Nephron progenitor cell (in vitro differentiated cells): ENCODE measurements around the gene TBXAS1.

Experiments used
- DNase-seq: peaks from one replicate; pipeline ENCODE4 v3.0.0; 2021
- H3K27ac Mint-ChIP-seq: 2 replicates; pipeline ENCODE4 v1.8.0; 2021; ENCODE audit warnings: mild to moderate bottlenecking, moderate library complexity, mixed read lengths
- H3K27me3 Mint-ChIP-seq: 2 replicates; pipeline ENCODE4 v1.8.0; 2021; ENCODE audit warnings: mild to moderate bottlenecking, low read depth, mixed read lengths; ENCODE audit not compliant: poor library complexity
- H3K36me3 Mint-ChIP-seq: 2 replicates; pipeline ENCODE4 v1.8.0; 2021; ENCODE audit warnings: low read depth, mixed read lengths
- H3K4me1 Mint-ChIP-seq: 2 replicates; pipeline ENCODE4 v1.8.0; 2021; ENCODE audit warnings: mixed read lengths
- H3K4me3 Mint-ChIP-seq: 2 replicates; pipeline ENCODE4 v1.8.0; 2021; ENCODE audit warnings: mild to moderate bottlenecking, moderate library complexity, mixed read lengths
- H3K9me3 Mint-ChIP-seq: 2 replicates; pipeline ENCODE4 v1.8.0; 2021; ENCODE audit warnings: mild to moderate bottlenecking, moderate library complexity, mixed read lengths
- TF ChIP-seq, protein P1 (sequence below): fragments of 200-600 bp; sonication (generic); IDR thresholded peaks from 2 replicates; pipeline ENCODE4 v1.5.0; 2021; ENCODE audit warnings: antibody characterized with exemption

Gene TBXAS1

DNA sequence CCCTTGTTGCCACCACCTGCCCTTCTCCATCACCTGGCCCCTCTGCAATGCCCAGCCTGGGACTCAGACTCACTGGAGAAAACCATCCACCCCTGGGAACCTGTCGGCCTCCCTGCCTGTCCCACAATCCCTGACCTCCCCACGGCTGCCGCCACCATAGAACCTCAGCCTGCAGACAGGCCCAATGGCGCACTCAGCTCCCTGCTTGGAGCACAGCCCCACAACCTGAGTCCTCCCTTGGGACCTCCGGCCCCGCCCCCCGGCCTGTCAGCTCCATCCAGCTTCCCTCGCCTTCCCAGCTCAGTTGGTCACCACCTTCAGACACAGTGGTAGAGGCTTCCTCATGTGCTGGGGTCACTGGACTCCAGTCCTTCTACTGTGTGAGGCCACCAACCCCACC, 192.5 kb downstream of the TBXAS1 start:
- Mint-ChIP-seq H3K4me1 (peaks cover 22% of the 10 kb centered on the region), H3K4me3 (no peak overlapping the region), H3K27me3 (peaks cover 14% of the 10 kb centered on the region), H3K9me3 (no peaks in the 10 kb centered on the region), H3K27ac (no peak overlapping the region), H3K36me3 (no peaks in the 10 kb centered on the region)
- TF ChIP-seq, protein P1, sequence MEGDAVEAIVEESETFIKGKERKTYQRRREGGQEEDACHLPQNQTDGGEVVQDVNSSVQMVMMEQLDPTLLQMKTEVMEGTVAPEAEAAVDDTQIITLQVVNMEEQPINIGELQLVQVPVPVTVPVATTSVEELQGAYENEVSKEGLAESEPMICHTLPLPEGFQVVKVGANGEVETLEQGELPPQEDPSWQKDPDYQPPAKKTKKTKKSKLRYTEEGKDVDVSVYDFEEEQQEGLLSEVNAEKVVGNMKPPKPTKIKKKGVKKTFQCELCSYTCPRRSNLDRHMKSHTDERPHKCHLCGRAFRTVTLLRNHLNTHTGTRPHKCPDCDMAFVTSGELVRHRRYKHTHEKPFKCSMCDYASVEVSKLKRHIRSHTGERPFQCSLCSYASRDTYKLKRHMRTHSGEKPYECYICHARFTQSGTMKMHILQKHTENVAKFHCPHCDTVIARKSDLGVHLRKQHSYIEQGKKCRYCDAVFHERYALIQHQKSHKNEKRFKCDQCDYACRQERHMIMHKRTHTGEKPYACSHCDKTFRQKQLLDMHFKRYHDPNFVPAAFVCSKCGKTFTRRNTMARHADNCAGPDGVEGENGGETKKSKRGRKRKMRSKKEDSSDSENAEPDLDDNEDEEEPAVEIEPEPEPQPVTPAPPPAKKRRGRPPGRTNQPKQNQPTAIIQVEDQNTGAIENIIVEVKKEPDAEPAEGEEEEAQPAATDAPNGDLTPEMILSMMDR, result no peak
- no peak for DNase-seq

DNA sequence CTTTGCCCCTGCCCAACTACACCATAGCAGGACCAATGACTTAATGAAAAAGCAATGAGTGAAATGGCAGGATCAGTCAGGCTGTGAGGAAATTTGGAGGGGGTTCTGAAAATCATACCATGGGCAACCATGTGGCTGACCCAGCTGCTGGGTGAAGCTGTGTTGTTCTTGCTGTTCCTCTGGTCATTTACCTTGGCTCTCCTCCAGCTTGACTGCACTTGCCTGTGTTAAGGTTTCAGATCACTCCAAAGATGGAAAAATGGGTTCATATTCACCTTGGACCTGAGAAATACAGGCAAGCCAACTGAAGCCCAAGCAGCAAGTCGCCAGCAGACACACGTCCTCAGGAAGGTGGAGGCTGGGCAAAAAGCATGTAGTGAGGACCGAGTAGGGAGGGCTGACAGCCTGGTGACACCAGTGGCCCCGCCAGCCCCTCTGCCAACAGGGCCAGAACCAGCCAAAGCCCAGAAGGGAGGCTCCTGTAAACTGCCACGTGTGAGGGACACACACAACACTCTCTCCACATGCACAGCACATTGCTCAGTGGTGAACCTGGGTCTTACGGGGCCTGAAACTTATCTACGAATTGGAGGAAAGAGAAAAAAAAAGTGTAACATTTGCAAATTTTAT, 193.6 kb downstream of the TBXAS1 start:
- H3K9me3 Mint-ChIP-seq, result no peaks in the 10 kb centered on the region
- peaks cover 17% of the 10 kb centered on the region for H3K27me3 Mint-ChIP-seq
- no peak overlapping the region for H3K4me3 Mint-ChIP-seq
- H3K36me3 Mint-ChIP-seq, result no peaks in the 10 kb centered on the region
- no peak for DNase-seq
- no peak overlapping the region for H3K27ac Mint-ChIP-seq
- TF ChIP-seq, protein P1, result no peak
- peaks cover 23% of the 10 kb centered on the region for H3K4me1 Mint-ChIP-seq

DNA sequence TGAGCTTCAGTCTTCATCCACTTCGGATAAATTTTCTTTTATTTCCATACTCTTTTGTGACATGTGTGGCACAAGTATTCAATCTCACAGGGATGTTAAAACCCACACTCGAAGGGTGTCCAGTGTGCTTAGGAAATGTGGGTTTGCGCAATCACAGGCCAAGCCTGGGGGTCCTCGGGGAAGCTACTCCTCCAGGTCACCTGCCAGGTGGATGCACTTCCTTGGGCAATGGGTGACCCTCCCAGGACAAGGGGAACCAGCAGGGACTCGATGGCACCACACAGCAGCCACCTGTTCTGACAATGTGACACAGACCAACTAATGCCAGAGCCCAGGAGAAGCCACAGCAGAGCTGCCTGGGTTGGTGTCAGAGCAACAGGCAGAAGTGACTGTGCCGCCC, 194.7 kb downstream of the TBXAS1 start:
- no peak for DNase-seq
- Mint-ChIP-seq H3K27ac (no peak overlapping the region), H3K9me3 (no peaks in the 10 kb centered on the region), H3K4me1 (peaks cover 32% of the 10 kb centered on the region), H3K27me3 (peaks cover 17% of the 10 kb centered on the region), H3K36me3 (no peaks in the 10 kb centered on the region), H3K4me3 (no peak overlapping the region)
- TF ChIP-seq, protein P1, result no peak

DNA sequence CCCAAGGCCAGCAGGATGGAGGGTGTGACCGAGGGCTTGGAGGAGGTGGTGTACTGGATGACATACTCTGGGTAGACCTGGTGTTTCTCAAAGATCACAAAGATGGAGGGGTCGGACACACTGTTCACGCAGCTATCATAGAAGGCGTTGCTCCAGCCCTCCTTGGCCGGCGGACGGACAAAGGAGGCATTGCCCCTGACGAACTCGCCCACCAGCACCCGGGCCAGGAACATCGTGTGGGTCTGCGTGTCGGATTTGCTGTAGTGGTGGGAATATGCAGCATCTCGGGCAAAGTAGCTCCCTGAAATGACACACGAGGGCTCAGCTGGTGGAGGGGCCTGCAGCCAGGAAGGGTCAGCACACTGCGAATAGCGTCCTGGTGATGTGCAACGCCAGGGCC, 195.5 kb downstream of the TBXAS1 start:
- no peak for DNase-seq
- no peak overlapping the region for H3K4me3 Mint-ChIP-seq
- peaks cover 25% of the 10 kb centered on the region for H3K4me1 Mint-ChIP-seq
- no peak overlapping the region for H3K27ac Mint-ChIP-seq
- H3K27me3 Mint-ChIP-seq, result peaks cover 17% of the 10 kb centered on the region
- TF ChIP-seq, protein P1, result no peak
- H3K36me3 Mint-ChIP-seq, result no peaks in the 10 kb centered on the region
- no peaks in the 10 kb centered on the region for H3K9me3 Mint-ChIP-seq

DNA sequence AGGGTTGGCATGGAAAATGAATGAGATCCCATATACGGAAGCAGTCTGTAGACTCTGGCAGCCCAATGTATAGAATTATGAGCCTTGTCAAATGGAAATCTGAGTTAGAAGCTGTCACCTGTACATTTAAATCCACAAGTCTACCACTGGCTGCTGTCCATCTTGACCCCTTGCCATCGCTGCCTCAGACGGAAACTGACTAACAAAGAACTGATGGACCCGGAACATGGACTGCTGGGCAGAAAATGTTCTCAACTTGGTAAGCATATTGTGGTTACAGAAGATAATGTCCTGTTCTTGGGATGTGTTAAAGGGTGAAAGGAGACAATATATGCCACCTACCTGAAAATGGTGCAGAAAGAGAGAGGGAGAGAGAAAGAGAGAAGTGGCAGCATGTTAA, 196.2 kb downstream of the TBXAS1 start:
- H3K27ac Mint-ChIP-seq, result peak overlapping the region; percentile 51
- no peak overlapping the region for H3K4me3 Mint-ChIP-seq
- no peaks in the 10 kb centered on the region for H3K9me3 Mint-ChIP-seq
- no peak for DNase-seq
- H3K27me3 Mint-ChIP-seq, result peaks cover 17% of the 10 kb centered on the region
- H3K36me3 Mint-ChIP-seq, result no peaks in the 10 kb centered on the region
- TF ChIP-seq, protein P1, result no peak
- peaks cover 21% of the 10 kb centered on the region for H3K4me1 Mint-ChIP-seq

DNA sequence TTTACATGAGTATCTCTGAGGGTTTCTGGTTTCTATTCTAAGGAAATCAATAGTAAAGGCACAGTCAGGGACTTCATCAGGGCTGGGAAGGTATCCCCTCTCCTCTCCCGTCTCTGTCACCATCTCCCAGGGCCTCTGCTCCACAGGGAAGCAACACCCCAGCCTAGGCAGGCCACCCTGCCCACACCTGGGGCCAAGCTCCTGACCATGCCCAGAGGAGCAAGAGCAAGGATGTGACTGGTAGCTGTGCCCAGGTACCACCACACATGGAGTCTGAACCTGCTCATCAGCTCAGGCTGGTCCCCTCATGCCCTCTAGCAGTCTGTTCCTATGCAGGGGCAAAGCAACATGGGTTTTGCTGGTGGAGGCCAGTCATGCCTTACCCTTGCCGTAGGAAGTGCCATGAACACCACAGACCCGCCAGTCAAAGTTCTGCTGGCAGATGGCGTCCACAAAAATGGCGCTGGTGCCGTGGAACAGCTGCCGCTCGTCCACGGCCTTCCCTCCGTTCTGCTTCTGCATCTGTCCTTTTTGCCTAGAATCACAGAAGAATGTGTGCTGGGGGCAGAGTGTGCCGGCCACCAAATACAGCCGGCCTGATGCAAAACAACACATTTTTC, 196.9 kb downstream of the TBXAS1 start:
- Mint-ChIP-seq H3K4me3 (no peak overlapping the region), H3K36me3 (no peaks in the 10 kb centered on the region), H3K27ac (no peak overlapping the region), H3K27me3 (peaks cover 17% of the 10 kb centered on the region), H3K9me3 (no peaks in the 10 kb centered on the region), H3K4me1 (peaks cover 21% of the 10 kb centered on the region)
- TF ChIP-seq, protein P1, result no peak
- no peak for DNase-seq
